ENCODE data around the gene PPP1R14B.

Gene PPP1R14B

GRCh38 chr11:64224891-64225607 is 21.7 kb downstream of the PPP1R14B start:
- H3K36me3 Mint-ChIP-seq = peaks cover 64% of the 10 kb centered on the region
- DNase-seq (ENCODE audit: low spot score in 2 of 2) = no peak

GRCh38 chr11:64224151-64224890 is 22.4 kb downstream of the PPP1R14B start:
- peaks cover 35% of the 10 kb centered on the region for H3K4me1 Mint-ChIP-seq
- peaks cover 61% of the 10 kb centered on the region for H3K36me3 Mint-ChIP-seq
- H3K27ac Mint-ChIP-seq = peak overlapping the region; percentile 86
- H3K4me3 Mint-ChIP-seq = peak overlapping the region; percentile 87
- no peaks in the 10 kb centered on the region for H3K9me3 Mint-ChIP-seq
- no peak for ATAC-seq
- DNase-seq (ENCODE audit: low spot score in 2 of 2) = no peak

More at GRCh38 chr11:64224891-64225607, 21.7 kb downstream of the PPP1R14B start:
- no peaks in the 10 kb centered on the region for H3K9me3 Mint-ChIP-seq
- peaks cover 42% of the 10 kb centered on the region for H3K4me1 Mint-ChIP-seq
- ATAC-seq = no peak
- peak overlapping the region; percentile 87 for H3K4me3 Mint-ChIP-seq
- peak overlapping the region; percentile 86 for H3K27ac Mint-ChIP-seq

- H3K27ac Mint-ChIP-seq = peak overlapping the region; percentile 86
- peaks cover 38% of the 10 kb centered on the region for H3K4me1 Mint-ChIP-seq
- ATAC-seq = no peak
- no peak overlapping the region for H3K4me3 Mint-ChIP-seq
- no peaks in the 10 kb centered on the region for H3K9me3 Mint-ChIP-seq
- H3K36me3 Mint-ChIP-seq = peaks cover 49% of the 10 kb centered on the region
- DNase-seq (ENCODE audit: low spot score in 2 of 2) = no peak
These were observed 23.6 kb downstream of the PPP1R14B start for GRCh38 chr11:64223001-64223651.

GRCh38 chr11:64222651-64223000 is 24.1 kb downstream of the PPP1R14B start:
- Mint-ChIP-seq H3K36me3 (peaks cover 49% of the 10 kb centered on the region), H3K4me3 (no peak overlapping the region), H3K9me3 (no peaks in the 10 kb centered on the region), H3K27ac (no peak overlapping the region), H3K4me1 (peaks cover 34% of the 10 kb centered on the region)
- no peak for ATAC-seq
- no peak for DNase-seq (ENCODE audit: low spot score in 2 of 2)

- ATAC-seq (no peak), DNase-seq (ENCODE audit: low spot score in 2 of 2) (no peak)
- H3K4me3 Mint-ChIP-seq = no peak overlapping the region
- peaks cover 49% of the 10 kb centered on the region for H3K36me3 Mint-ChIP-seq
- H3K27ac Mint-ChIP-seq = peak overlapping the region; percentile 45
- H3K9me3 Mint-ChIP-seq = no peaks in the 10 kb centered on the region
- H3K4me1 Mint-ChIP-seq = peaks cover 24% of the 10 kb centered on the region
These were observed 25.9 kb downstream of the PPP1R14B start for GRCh38 chr11:64220798-64221197.

GRCh38 chr11:64220271-64220670 is 26.5 kb downstream of the PPP1R14B start:
- Mint-ChIP-seq H3K36me3 (peaks cover 45% of the 10 kb centered on the region), H3K9me3 (no peaks in the 10 kb centered on the region), H3K4me1 (peaks cover 23% of the 10 kb centered on the region), H3K27ac (no peak overlapping the region), H3K4me3 (no peak overlapping the region)
- DNase-seq (ENCODE audit: low spot score in 2 of 2) (no peak), ATAC-seq (no peak)

- Mint-ChIP-seq H3K9me3 (no peaks in the 10 kb centered on the region), H3K27ac (peak overlapping the region; percentile 86), H3K4me3 (no peak overlapping the region), H3K36me3 (peaks cover 40% of the 10 kb centered on the region), H3K4me1 (peaks cover 23% of the 10 kb centered on the region)
- no peak for DNase-seq (ENCODE audit: low spot score in 2 of 2)
- no peak for ATAC-seq
These were observed 27.0 kb downstream of the PPP1R14B start for GRCh38 chr11:64219755-64220154.

GRCh38 chr11:64219354-64219684 is 27.4 kb downstream of the PPP1R14B start:
- ATAC-seq = no peak
- no peak for DNase-seq (ENCODE audit: low spot score in 2 of 2)
- H3K27ac Mint-ChIP-seq = peak overlapping the region; percentile 86
- H3K36me3 Mint-ChIP-seq = peaks cover 35% of the 10 kb centered on the region
- H3K9me3 Mint-ChIP-seq = no peaks in the 10 kb centered on the region
- H3K4me3 Mint-ChIP-seq = no peak overlapping the region
- peaks cover 23% of the 10 kb centered on the region for H3K4me1 Mint-ChIP-seq

- Mint-ChIP-seq H3K9me3 (no peaks in the 10 kb centered on the region), H3K4me3 (no peak overlapping the region), H3K36me3 (peaks cover 30% of the 10 kb centered on the region), H3K4me1 (peaks cover 22% of the 10 kb centered on the region), H3K27ac (peak overlapping the region; percentile 86)
- ATAC-seq = no peak
- DNase-seq (ENCODE audit: low spot score in 2 of 2) = no peak
These were observed 28.0 kb downstream of the PPP1R14B start for GRCh38 chr11:64218628-64219353.

GRCh38 chr11:64216879-64217278 is 29.9 kb downstream of the PPP1R14B start:
- Mint-ChIP-seq H3K36me3 (peaks cover 11% of the 10 kb centered on the region), H3K27ac (no peak overlapping the region), H3K4me3 (no peak overlapping the region), H3K4me1 (peaks cover 36% of the 10 kb centered on the region), H3K9me3 (no peaks in the 10 kb centered on the region)
- DNase-seq (ENCODE audit: low spot score in 2 of 2) = no peak
- no peak for ATAC-seq

GRCh38 chr11:64211181-64211872 is 35.4 kb downstream of the PPP1R14B start:
- peak overlapping the region; percentile 79 for H3K27ac Mint-ChIP-seq
- H3K36me3 Mint-ChIP-seq = no peaks in the 10 kb centered on the region
- H3K9me3 Mint-ChIP-seq = no peaks in the 10 kb centered on the region
- H3K4me3 Mint-ChIP-seq = no peak overlapping the region
- peaks cover 67% of the 10 kb centered on the region for H3K4me1 Mint-ChIP-seq
- ATAC-seq = no peak
- no peak for DNase-seq (ENCODE audit: low spot score in 2 of 2)

- Mint-ChIP-seq H3K36me3 (no peaks in the 10 kb centered on the region), H3K9me3 (no peaks in the 10 kb centered on the region), H3K27ac (peak overlapping the region; percentile 96), H3K4me3 (no peak overlapping the region), H3K4me1 (peaks cover 75% of the 10 kb centered on the region)
- ATAC-seq = no peak
- no peak for DNase-seq (ENCODE audit: low spot score in 2 of 2)
These were observed 36.3 kb downstream of the PPP1R14B start for GRCh38 chr11:64210301-64211020.

- no peaks in the 10 kb centered on the region for H3K9me3 Mint-ChIP-seq
- H3K36me3 Mint-ChIP-seq = no peaks in the 10 kb centered on the region
- H3K4me3 Mint-ChIP-seq = peak overlapping the region; percentile 91
- DNase-seq (ENCODE audit: low spot score in 2 of 2) = no peak
- H3K4me1 Mint-ChIP-seq = peaks cover 71% of the 10 kb centered on the region
- ATAC-seq = no peak
- peak overlapping the region; percentile 96 for H3K27ac Mint-ChIP-seq
These were observed 37.2 kb downstream of the PPP1R14B start for GRCh38 chr11:64209563-64209843.

- H3K4me3 Mint-ChIP-seq = peak overlapping the region; percentile 91
- peak overlapping the region; percentile 96 for H3K27ac Mint-ChIP-seq
- no peaks in the 10 kb centered on the region for H3K36me3 Mint-ChIP-seq
- DNase-seq (ENCODE audit: low spot score in 2 of 2) = no peak
- peaks cover 72% of the 10 kb centered on the region for H3K4me1 Mint-ChIP-seq
- ATAC-seq = no peak
- H3K9me3 Mint-ChIP-seq = no peaks in the 10 kb centered on the region
These were observed 37.8 kb downstream of the PPP1R14B start for GRCh38 chr11:64208796-64209562.
